HuH-7 (cell line): ENCODE measurements around the gene PLP2.
A peak's percentile ranks its signal among the peaks of the same experiment; 100 is the strongest.
"Not testable (repeated sequence)": the region's sequence is repeated elsewhere in the genome, so short reads cannot be mapped to it uniquely, and the experiment has no call there.

ENCODE experiments used
- DNase-seq: peaks from one replicate; pipeline ENCODE4 v3.0.0; 2011; ENCODE audit warnings: low spot score

Gene PLP2

DNA sequence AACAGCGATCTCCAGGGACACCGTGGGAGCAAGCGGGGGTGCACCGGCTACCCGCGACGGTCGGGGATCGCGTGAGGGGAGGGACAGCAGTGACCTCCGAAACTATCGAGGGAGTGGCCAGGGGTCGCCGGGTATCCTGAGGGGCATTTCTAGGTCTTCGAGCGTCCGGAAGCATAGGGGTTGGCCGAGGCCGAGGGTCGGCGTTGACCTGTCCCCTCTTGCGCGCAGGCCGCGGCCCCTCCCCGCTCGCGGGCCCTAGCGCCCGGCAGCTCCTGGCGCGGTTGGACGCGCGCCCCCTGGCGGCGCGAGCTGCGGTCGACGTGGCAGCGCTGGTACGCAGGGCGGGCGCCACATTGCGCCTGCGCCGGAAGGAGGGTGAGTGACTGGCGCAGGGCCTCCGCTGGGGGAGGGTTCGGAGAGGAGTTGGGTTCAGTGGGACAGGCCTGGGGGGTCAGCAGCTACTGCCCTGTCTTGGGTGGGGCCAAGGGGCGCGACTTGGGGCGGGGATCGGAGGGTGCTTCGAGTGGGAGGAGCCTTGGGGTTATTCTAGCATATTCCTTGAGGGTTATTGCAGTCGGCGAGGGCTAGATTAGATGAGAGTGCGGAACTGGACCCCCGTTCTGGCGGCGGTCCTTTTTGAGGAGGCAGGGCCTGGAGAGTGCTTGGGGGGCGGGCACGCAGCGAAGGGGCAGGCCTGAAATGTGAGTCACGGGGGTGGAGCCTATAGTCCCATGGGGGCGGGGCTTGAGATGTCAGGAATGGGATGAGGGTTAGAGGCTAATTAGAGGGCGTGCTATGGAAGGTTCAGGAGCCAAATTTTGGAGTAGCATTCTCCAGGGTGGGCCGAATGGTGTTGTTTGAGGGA is 7.9 kb upstream of the PLP2 start:
- peak; percentile 99 for DNase-seq

DNA sequence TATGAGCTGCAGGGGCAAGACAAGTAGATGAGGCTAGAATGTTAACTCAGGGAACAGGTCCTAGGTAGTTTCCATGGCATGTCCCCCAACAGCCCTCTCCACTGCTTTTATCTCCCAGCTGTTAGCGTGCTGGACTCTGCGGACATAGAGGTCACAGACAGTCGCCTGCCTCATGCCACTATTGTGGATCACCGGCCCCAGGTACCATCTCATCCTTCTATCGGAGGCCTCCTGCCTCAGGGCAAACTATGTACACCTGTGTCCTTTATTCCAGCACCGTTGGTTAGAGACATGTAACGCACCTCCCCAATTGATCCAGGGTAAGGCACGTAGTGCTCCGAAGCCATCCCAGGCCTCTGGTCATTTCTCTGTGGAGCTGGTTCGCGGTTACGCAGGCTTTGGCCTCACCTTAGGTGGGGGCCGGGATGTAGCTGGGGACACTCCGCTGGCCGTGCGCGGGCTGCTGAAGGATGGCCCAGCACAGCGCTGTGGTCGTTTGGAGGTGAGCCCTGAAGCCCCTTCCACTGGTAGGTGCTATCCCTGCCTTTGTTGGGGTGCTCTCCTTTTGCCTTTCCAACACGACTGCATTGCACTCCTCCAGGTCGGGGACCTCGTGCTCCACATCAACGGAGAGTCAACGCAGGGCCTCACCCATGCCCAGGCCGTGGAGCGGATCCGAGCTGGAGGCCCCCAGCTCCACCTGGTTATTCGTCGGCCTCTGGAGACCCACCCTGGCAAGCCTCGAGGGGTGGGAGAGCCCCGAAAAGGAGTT is 6.9 kb upstream of the PLP2 start:
- no peak for DNase-seq

DNA sequence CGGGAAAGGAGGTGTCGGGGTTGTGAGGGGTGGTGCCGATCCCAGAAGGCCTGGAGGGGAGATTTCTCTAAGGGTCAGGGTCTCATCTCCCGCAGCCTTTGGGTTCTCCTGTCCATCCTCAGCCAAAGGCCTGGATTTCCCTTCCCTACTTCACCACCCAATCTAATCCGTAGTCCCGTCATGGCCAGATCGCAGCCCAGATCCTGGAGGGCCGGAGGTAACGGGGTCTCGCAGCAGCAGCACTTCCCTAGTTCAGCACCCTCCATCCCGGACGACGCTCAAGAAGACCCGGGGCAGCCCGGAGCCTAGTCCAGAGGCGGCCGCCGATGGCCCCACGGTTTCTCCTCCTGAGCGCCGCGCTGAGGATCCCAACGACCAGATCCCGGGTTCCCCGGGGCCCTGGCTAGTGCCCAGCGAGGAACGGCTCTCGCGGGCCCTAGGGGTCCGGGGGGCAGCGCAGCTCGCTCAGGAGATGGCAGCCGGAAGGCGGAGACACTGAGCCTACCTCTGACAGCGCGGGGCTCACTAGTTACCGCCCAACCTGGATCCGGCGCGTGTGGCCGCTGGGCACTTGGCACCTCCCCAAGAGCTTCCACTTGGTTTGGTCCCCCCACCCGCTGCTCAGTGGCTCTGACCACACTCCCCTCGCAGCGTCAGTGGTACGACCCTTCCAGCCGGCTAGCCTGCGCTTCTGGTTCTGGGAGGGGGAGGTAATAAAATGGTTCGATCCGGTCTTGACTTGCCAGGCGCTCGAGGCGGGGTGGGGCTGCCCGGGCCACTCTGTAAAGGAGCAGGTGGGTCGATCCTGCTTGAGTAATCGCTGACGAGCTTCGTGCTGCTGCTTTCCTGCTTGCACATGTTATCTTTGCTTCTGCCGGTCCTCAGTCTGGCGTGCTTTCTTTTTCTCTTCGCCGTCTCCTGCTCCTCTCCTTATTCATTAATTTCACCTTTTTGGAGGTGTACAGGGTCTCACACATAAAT is 5.5 kb upstream of the PLP2 start:
- no peak for DNase-seq

DNA sequence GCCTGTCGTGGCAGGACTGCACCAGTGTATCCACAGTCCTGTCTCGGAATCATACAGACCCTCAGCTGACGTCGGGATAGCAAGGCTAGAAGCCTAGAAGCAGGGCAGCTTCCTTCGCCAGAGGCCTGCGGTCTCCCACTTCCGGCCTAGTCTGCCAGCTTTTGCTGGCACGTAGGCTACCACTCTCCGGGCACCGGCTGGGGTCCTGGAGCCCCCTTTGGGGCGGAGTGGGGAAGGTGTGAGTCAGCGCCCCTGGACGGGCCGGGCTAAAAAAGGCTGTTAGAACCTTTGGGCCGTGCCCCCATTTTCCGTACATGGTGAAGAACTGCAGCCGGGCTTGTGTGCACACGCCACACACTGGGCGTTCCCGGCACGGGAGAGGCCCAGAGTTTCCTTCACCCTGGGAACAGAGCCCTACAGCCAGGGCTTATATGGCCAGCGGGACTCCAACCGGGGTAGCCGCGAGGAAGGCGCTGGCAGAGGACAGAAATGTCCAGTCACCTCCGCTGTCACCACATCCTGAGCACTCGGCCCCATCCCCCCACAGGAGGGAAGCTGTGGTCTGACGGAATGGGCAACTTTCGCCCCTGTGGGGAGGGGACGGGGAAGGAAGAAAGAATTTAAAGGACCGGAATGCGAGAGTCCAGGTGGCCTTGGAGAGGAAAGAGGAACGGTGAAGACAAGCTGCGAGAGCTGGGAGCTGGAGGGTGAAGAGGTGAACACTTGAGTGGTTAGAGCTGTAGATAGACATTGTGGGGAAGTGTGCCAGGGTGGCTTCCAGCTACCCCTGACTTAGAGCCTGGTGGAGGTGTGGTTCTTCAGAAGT is 4.6 kb upstream of the PLP2 start:
- DNase-seq = no peak

DNA sequence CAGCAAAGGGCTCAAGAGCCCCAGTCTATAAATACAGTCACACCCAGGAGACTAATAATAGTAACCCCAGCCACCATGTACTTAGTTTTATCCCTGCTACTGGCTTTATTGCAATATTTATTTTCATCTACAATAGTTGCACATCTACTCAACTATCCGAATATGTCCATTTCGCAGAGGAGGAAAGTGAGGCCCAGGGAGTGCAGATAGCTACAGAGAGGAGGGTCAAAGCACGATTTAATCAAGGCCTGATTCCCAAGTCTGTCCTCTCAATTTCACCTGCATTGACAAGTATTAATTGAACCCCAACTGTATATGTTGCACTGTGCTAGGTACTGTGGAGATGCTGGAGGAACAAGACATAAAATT is 4.0 kb upstream of the PLP2 start:
- DNase-seq = no peak

DNA sequence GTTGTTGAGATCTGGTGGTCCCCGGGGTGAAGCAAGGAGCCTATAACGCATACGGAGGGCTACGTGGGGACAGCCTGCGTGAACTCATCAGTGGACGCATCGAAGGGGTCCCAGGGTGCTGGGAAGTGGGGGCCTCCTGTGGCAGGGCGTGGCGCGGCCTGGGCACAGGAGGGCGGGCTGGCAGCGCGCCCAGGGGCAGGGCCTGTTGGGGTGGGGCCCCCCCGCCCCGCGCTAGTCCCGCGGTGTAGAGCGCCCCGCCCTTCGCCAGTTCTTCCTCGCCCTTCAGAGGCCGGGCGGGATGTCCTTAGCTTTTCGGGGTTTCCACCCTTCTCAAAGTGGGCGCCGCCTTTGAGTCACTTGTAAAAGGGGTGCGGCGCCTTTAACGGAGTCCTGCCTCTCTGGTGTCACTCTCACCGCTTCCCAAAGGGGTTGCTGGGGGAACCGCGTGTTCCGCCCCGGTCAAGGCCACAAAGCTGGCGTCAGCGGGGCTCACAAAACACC is 632 bp downstream of the PLP2 start:
- DNase-seq = no peak

DNA sequence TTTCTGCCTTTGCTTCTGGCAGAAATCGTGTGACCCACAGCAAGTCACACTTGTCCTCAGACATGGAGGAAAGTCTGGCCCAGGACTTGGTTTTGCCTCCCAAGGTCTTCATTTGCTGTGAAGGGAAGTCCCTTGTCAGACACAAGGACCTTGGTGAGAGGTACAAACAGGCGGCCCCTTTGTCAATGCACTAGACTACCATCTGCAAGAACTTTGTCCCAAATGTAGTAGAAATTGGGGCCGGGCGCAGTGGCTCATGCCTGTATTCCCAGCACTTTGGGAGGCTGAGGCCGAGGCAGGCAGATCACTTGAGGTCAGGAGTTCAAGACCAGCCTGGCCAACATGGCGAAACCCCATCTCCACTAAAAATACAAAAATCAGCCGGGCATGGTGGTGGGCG is 1.8 kb downstream of the PLP2 start:
- not testable (repeated sequence) for DNase-seq

DNA sequence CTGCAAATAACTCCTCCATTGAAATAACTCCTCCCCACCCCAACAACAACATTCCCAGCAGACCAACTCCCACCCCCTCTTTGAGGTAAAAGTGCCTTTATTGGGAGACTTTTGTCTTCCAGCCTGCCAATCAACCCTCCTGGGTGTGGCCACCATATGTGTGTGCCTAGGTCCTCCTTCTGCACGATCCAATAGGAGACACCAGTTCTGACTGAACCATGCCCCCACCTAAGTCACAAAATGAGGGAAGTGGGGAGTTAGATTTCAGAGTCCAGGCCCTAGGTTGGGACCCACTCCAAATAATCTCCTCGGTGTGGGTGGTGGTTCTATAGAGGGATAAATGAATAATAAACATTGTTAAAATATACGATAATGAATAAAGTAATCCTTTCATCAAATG is 3.0 kb downstream of the PLP2 start:
- DNase-seq = no peak

DNA sequence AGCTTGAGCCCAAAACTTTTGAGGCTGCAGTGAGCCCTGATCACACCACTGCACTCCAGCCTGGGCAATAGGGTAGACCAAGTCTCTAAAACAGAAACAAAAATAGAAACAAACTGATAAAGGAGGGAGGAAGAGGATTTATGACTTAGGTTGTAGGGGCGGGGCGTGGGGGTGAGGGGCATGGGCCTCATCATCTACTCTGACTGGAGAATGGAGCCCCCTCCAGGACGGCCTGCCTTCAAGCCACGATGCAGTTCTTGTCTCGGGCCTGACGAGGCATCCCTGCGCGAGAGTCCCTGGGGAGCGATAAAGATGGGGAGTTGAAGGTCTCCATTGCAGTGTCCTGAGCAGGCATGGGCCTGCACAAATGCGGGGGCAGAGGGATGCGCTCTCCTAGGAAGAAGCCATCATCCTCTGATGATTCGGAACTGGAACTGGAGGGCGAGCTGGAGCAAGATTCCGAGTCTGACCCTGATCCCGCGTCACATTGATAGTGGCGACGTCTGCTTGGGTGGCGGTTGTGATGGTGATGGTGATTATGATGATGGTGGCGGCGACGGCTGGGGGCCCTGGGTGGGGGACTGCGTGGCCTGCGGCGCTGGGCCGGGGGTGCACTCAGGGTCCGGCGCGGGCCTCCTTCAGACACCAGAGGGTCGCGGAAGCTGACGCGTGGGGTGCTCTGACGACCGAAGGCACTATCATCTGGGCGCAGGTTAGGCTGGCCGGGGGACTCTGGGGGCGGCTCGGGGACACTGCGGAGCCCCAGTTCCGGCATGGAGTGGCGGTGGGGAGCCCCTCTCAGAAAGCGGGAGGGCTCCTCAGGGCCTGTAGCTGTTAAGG is 4.0 kb downstream of the PLP2 start:
- DNase-seq = no peak

DNA sequence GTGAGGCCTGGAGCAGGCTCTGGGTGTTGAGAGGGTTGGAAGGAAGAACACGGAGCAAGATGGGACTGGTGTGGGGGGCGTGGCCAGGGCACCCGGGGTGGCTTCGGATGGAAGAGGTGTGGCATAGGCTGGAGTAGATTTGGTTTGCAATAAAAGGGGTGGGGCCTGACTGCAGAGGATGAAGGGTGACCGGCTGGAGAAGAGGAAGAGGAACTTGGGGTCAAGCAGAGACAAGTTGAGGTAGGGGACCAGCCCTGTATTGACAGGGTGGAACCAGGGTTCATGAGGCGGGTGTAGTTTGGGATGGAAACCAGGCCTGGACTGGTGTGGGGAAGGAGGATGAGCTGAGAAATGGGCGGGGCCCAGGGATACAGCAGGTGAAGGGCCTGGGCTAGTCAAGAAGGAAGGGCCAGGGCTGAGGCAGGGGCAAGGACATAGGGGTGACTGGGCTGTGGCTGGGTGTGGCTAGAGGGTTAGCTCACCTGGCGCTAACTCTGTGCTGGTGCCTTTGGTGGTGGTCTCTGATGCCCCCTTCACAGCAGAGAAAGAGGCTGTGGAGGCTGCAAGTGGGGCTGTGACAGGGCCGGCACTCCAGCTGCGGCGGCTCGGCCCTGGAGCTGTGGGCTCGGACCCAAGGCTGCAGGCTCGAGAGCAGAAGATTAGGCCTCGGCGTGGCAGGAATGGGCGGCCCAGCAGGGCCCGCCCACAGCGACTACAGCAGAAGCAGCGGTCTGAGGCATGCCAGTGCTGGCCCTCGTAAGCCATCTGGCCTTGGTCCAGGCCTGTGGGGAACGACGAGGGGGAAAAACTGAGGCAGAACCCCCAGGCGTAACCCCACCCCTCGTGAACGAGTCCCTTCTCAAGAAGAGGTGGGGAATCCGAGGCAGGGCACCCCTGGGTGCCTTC is 5.0 kb downstream of the PLP2 start:
- DNase-seq = no peak

DNA sequence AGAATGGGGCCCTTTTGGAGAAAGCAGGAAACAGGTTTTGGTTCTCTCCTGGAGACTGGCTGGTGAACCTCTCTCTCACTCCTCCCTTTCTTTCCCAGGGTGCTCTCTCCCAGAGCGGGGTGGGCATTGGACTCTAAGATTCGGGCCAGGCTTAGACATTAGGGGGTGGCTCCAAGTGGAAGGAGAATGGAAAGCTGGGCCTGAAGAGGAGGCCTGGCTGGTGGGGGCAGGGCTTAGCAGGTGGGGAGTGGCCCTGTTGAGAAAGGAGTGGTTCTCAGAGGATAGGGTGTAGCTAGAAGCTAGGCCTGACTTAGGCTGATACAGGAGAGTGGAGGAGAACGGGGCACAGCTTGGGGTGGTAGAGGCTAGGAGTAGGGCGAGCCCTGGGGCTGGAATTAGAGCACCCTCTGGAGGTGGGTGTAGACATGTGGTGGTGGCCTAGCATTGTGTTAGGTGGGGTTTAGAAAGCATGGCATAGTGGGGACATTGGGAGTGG is 5.7 kb downstream of the PLP2 start:
- DNase-seq = peak; percentile 54

DNA sequence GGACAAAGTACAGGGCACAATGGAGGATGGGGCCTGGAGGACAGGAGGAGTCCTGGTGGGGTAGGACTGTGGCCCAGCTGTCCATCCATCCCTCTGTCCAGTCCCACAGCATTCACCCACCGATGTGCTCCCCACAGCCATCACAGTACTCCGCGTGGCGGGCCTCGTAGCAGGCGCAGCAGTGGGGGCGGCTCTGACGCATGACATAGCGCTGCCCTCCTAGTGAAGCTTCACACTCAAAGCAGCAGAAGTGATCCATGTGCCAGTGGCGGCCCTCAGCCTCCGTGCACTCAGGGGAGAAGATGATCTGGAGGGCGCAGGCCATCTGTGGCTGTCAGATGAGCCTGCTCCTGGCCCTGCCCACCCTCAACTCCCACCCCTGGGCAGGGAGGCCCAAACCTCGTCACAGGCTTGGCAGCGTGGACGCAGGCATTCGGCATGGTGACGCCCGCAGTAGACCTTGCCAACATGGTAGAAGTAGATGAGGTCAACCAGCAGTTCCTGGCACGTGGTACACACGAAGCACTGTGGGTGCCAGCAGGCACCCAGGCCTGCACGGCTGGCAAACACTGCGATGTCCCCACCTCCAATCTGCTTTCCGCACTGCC is 6.3 kb downstream of the PLP2 start:
- no peak for DNase-seq

DNA sequence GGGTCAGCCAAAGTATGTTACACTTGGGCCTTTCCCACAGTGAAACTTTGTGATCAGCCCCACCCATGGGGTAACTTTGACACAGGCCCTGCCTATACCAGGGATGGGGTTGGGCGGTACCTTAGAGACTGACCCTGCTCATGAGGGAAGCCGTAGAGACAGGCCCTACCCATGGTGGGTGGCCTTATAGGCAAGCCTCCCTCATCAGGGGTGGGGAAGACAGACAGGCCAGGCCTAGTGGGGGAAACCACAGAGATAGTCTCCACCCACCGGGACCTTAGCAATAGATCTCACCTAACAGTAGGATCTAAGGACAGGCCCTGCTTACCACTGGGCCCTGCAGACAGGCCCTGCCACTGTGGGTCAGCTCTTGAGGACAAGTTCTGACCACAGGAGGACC is 6.8 kb downstream of the PLP2 start:
- no peak for DNase-seq

DNA sequence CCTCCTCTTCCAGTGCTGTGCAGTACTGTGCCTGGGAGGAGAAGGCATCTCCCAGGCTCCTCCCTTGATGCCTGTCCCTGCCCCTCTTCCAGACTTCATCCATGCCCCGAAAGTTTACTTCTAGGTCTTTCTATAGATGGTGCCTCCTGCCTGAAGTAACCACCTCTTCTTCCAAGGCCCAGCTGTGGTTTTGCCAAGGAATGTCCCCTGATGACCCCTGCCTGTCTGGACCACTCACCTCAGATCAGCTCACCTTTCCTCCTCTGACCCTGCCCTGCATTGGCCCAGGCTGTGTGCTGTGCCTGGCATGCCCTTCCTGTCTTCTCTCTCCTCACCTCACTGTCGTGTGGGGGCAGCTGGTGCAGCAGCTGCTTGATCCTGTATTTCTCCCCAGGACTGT is 7.7 kb downstream of the PLP2 start:
- DNase-seq = no peak

DNA sequence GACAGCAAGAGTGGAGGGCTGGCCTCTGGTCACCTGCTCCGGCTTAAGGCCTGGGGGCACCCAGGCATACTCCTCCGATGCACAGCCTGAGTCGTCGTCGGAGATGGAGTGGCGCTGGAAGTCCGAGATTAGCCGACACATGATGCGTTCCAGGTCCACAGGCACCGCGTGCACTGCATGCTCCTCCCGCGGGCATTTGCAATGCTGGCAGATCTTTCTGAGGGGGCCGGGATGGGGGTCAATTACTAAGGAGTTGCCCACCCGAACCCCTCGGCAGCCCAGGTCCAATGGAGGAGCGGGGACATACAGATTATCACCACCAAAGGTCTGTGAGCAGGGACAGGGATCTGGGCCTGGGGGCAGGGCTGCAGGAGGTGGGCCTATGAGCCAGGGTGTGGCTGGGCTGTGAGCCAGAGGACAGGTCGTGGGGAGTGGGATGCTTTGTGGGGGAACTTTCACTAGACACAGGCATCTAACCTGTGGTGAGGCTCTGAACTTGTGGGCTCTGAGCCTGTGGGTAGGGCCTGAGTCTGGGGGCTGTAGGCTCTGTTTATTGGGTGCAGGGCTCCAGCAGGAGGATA is 12.1 kb downstream of the PLP2 start:
- DNase-seq = no peak

DNA sequence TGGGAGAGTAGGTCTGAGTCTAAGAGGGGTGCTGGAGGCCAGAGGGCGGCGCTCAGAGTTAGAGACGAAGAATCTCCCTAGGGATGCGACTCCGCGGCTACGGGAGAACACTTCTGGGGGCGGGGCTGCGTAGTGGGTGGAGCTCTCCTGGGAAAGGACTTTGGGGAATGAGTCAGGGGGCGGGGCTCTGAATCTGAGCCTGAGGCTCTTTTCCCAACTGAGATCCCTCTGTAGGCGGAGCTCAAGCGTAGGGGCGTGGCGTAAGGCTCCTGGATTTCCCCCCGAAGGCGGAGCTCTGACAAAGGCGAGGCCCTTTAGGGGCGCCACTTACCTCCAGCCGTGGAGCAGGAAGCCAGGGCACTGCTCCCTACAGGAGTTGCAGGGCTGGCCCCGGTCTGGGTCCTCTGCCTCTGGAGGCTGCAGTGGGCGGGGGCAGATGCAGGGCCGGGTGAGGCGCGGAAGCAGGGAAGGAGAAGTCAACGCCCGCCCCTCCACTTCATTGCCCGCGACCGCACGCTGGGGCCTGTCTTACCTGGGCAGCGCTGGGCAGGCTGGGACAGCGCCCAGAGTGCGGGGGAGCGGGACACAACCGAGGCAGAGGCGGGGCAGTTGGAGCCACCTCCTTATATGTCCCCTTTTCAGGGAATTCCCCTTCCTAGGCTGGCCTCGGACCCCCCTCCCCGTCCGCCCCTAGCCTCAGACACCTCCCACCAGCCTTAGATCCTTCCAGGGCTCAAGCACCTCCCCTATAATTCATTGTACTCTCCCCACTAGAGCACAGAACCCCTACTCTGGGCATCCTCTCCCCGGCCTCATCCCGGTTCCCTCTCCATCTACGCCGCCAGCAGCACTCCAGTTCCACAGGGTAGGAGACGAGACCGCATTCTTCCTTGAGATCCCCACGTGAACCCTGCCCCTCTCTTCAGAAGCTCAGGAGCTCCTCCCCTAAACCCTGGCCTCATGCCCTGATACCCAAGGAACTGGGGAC is 12.9 kb downstream of the PLP2 start:
- no peak for DNase-seq
